Measurements from ENCODE around the gene SNX24. TPM values are rescaled to one million over a fixed set of nuclear protein-coding genes. Genes with fewer than 3 reads are reported as not detected.

Gene SNX24, protein sequence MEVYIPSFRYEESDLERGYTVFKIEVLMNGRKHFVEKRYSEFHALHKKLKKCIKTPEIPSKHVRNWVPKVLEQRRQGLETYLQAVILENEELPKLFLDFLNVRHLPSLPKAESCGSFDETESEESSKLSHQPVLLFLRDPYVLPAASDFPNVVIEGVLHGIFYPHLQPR
- total RNA-seq = 9.5 and 13.2 TPM in 2 replicates

GRCh38 chr5:122845229-122846050 is at the start of gene SNX24:
SNX24 (plus strand) TSS chr5:122845613; CDS start chr5:122845634, 21 bp downstream.

DNA sequence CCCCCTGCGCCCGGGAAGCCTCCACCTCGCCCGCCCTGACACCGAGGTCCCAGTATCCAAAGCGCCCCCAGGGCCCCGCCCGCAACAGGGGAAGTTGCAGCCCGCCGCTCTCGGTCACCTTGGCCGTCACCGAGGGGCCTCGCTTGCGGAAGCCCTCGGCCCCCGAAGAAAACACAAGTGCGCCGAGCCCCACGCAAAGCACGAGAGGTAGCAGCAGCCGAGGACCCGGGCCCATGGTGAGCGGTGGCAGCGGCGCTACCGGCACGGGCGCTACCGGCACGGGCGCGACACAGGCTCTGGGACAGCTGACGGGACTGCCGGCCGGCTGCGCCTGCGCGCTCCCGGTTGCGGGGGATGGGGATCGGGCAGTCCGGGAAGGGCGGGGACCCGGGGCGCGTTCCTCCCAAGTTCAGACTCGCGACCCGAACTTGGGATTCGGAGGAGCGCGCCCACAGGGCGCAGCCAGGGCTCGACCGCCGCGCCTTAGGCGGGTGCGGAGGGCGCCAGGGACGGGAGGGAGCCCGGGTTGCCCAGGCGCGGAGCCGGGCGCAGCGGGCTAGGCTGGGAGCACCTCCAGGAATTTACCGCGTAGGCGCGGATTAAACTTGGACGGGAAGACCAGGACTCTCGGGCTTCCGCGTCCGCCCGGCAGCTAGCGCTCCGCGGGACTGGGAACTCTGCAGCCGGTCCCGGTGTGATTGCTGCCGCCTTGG is 191.1 kb downstream of the SNX24 start, which contains the start of gene PPIC:
TSS of gene PPIC (minus strand) at position 335 of the 713 bp plus-strand sequence. CDS start at position 235, 100 bp downstream.

Small RNA genes within 50 kb of the gene (small RNA-seq; reads per million reads assigned to genes)
- gene RN7SL689P = not detected

Other genes with a start within 250 kb of the SNX24 start
- 54.2 and 57.9 TPM in 2 replicates for gene SNX2, start 70.5 kb upstream of the SNX24 start, total RNA-seq
- gene PPIC, start 191.1 kb downstream of the SNX24 start, total RNA-seq = 20.9 and 22.6 TPM in 2 replicates
- under 0.01 and 0.33 TPM in 2 replicates for gene PRDM6, start 243.6 kb downstream of the SNX24 start, total RNA-seq

Measured in vein endothelial cell (primary cell).